ENCODE results near the gene SCUBE1.

The SCUBE1 gene

GRCh38 chr22:43213051-43213450 lies 130.1 kb downstream of the SCUBE1 start:
- no peak for DNase-seq (ENCODE audit: low spot score)

GRCh38 chr22:43212434-43212952 lies 130.7 kb downstream of the SCUBE1 start:
- DNase-seq (ENCODE audit: low spot score) = no peak

GRCh38 chr22:43211941-43212433 lies 131.2 kb downstream of the SCUBE1 start:
- no peak for DNase-seq (ENCODE audit: low spot score)

- DNase-seq (ENCODE audit: low spot score) = no peak
Observed at GRCh38 chr22:43210631-43211515, 132.3 kb downstream of the SCUBE1 start.

- DNase-seq (ENCODE audit: low spot score) = no peak
Observed at GRCh38 chr22:43209971-43210370, 133.2 kb downstream of the SCUBE1 start.

- no peak for DNase-seq (ENCODE audit: low spot score)
Observed at GRCh38 chr22:43209523-43209890, 133.7 kb downstream of the SCUBE1 start.

- no peak for DNase-seq (ENCODE audit: low spot score)
Observed at GRCh38 chr22:43208703-43209522, 134.3 kb downstream of the SCUBE1 start.

GRCh38 chr22:43207849-43208702 lies 135.1 kb downstream of the SCUBE1 start:
- no peak for DNase-seq (ENCODE audit: low spot score)

GRCh38 chr22:43207386-43207785 lies 135.8 kb downstream of the SCUBE1 start:
- no peak for DNase-seq (ENCODE audit: low spot score)

- no peak for DNase-seq (ENCODE audit: low spot score)
Observed at GRCh38 chr22:43206509-43207161, 136.5 kb downstream of the SCUBE1 start.

- DNase-seq (ENCODE audit: low spot score) = no peak
Observed at GRCh38 chr22:43205748-43206508, 137.2 kb downstream of the SCUBE1 start.

GRCh38 chr22:43205261-43205691 lies 137.9 kb downstream of the SCUBE1 start:
- no peak for DNase-seq (ENCODE audit: low spot score)

GRCh38 chr22:43203471-43203981 lies 139.6 kb downstream of the SCUBE1 start:
- DNase-seq (ENCODE audit: low spot score) = no peak

GRCh38 chr22:43202756-43203410 lies 140.3 kb downstream of the SCUBE1 start:
- DNase-seq (ENCODE audit: low spot score) = no peak

- no peak for DNase-seq (ENCODE audit: low spot score)
Observed at GRCh38 chr22:43202326-43202725, 140.8 kb downstream of the SCUBE1 start.

- no peak for DNase-seq (ENCODE audit: low spot score)
Observed at GRCh38 chr22:43201486-43202219, 141.5 kb downstream of the SCUBE1 start.

GRCh38 chr22:43200555-43200954 lies 142.6 kb downstream of the SCUBE1 start:
- no peak for DNase-seq (ENCODE audit: low spot score)

- DNase-seq (ENCODE audit: low spot score) = no peak
Observed at GRCh38 chr22:43200031-43200430, 143.1 kb downstream of the SCUBE1 start.

- DNase-seq (ENCODE audit: low spot score) = no peak
Observed at GRCh38 chr22:43199541-43199940, 143.6 kb downstream of the SCUBE1 start.

Data from kidney capillary endothelial cell (primary cell).